DOHH2 (cell line): ENCODE results near the gene VSIG2.
A peak's percentile ranks its signal among the peaks of the same experiment; 100 is the strongest.

Source experiments
- H3F3A ChIP-seq: fragments of 200-600 bp; sonication (generic), shearing (Covaris generic); 2 replicates; pipeline ENCODE4 v1.6.0; 2016; ENCODE audit warnings: antibody characterized with exemption, mild to moderate bottlenecking; ENCODE audit not compliant: control insufficient read depth, insufficient read depth
- H3K27ac ChIP-seq: fragments of 200-600 bp; sonication (generic); 2 replicates; pipeline ENCODE4 v1.5.1; 2014; ENCODE audit warnings: low read depth, mild to moderate bottlenecking, low read length, moderate library complexity
- H3K27me3 ChIP-seq: fragments of 200-600 bp; sonication (generic); 2 replicates; pipeline ENCODE4 v1.6.1; 2014; ENCODE audit warnings: mild to moderate bottlenecking, low read length, mixed read lengths; ENCODE audit not compliant: control insufficient read depth
- H3K36me3 ChIP-seq: fragments of 200-600 bp; sonication (generic); 2 replicates; pipeline ENCODE4 v1.6.1; 2014; ENCODE audit warnings: mild to moderate bottlenecking, low read length, moderate library complexity, mixed read lengths; ENCODE audit not compliant: control insufficient read depth
- H3K4me1 ChIP-seq: fragments of 200-600 bp; sonication (generic); 2 replicates; pipeline ENCODE4 v1.6.1; 2014; ENCODE audit warnings: mild to moderate bottlenecking, low read length, mixed read lengths; ENCODE audit not compliant: control insufficient read depth
- H3K4me2 ChIP-seq: fragments of 200-600 bp; sonication (generic); 2 replicates; pipeline ENCODE4 v1.6.0; 2014; ENCODE audit warnings: mild to moderate bottlenecking, low read length, moderate library complexity
- H3K4me3 ChIP-seq: fragments of 200-600 bp; sonication (generic); 2 replicates; pipeline ENCODE4 v1.5.1; 2014; ENCODE audit warnings: mild to moderate bottlenecking, low read length, mixed read lengths
- H3K79me2 ChIP-seq: fragments of 200-600 bp; sonication (generic); 2 replicates; pipeline ENCODE4 v1.6.1; 2014; ENCODE audit warnings: mild to moderate bottlenecking, low read length, mixed read lengths; ENCODE audit not compliant: control insufficient read depth
- H3K9me2 ChIP-seq: fragments of 200-600 bp; sonication (generic); replicated peaks from 2 replicates; pipeline ENCODE4 v1.6.1; 2014; ENCODE audit warnings: mild to moderate bottlenecking, low read length, mixed read lengths; ENCODE audit not compliant: control insufficient read depth
- H3K9me3 ChIP-seq: fragments of 200-600 bp; sonication (generic); 2 replicates; pipeline ENCODE4 v1.6.1; 2014; ENCODE audit warnings: antibody characterized with exemption, low read length, mixed read lengths; ENCODE audit not compliant: control insufficient read depth, insufficient read depth
- H4K20me1 ChIP-seq: fragments of 200-600 bp; sonication (generic); 2 replicates; pipeline ENCODE4 v1.6.0; 2014; ENCODE audit warnings: low read depth, mild to moderate bottlenecking, antibody characterized with exemption, low read length, moderate library complexity; ENCODE audit not compliant: control insufficient read depth, insufficient read depth
- CTCF ChIP-seq: fragments of 200-600 bp; sonication (generic); IDR thresholded peaks from one replicate; pipeline ENCODE4 v1.5.1; 2014; ENCODE audit warnings: antibody characterized with exemption, mild to moderate bottlenecking, low read depth, low read length; ENCODE audit not compliant: poor library complexity, severe bottlenecking
- EZH2phosphoT487 ChIP-seq: fragments of 200-600 bp; sonication (generic); IDR thresholded peaks from 2 replicates; pipeline ENCODE4 v1.6.1; 2017; ENCODE audit warnings: borderline replicate concordance, mild to moderate bottlenecking, antibody characterized with exemption, low read length, moderate library complexity, mixed read lengths

The VSIG2 gene

DNA sequence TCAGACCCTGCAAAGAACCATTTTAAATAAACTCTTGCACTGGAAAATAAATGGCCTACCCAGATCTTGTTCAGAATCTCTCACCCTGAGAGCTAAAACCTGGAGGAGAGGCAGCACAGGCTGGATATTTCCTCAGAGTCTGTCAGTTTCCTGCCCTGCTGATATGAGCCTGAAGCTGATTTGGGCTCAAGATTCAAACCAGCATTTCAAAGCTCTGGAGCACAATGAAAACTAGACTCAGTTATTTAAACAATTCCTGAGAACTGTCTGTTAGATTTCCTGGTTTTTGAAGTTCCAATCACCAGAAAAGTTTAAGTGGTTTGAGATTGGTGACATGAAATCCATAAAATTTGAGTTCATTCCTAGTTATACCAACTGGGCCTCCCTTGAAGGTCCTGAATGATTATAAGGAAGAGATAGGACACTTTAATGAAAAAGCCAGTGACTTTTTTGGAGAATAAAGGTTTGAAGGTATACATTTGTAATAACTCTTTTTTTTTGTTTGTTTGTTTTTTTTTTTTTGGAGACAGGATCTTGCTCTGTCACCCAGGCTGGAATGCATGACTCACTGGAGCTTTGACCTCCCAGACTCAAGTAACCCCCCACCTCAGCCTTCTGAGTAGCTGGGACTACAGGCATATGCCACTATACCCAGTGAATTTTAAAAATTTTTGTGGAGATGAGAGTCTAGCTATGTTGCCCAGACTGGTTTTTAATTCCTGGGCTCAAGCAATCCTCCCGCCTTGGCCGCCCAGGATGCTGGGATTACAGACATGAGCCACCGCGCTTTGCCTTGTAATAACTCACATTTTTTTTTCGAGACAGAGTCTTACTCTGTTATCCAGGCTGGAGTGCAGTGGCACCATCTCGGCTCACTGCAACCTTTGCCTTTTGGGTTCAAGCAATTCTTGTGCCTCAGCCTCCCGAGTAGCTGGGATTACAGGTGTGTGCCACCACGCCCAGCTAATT is 18.0 kb upstream of the VSIG2 start:
- H3K4me3 ChIP-seq: no peak overlapping the region
- H3K4me1 ChIP-seq: no peaks in the 10 kb centered on the region
- no peaks in the 10 kb centered on the region for H3K9me3 ChIP-seq

DNA sequence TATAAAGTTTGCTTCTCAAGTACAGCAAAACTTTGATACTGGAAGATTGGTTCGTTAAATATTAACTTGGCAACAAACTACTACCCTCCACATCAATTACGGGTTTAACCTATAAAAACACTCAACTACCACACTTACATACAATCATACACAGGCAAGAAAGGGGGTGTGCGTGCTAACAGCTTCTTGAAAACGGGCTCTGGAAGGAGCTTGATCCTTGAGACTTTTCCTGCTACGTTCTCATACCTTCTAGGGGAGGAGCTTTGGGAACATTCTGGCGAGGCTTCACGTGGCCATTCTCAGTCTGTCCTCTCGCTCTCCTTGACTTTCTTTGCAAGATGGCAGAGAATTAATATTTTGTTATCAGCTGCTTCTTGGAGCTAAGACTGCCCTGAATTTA is 16.9 kb upstream of the VSIG2 start:
- Histone ChIP-seq H3K36me3 (peaks cover 35% of the 10 kb centered on the region), H4K20me1 (no peaks in the 10 kb centered on the region), H3K27me3 (no peaks in the 10 kb centered on the region), H3K9me2 (no peaks in the 10 kb centered on the region), H3K4me1 (peaks cover 3% of the 10 kb centered on the region), H3K4me3 (no peak overlapping the region), H3K79me2 (no peaks in the 10 kb centered on the region), H3F3A (0 out of 2 replicates have a peak, but pooled peaks cover 2% of the 10 kb centered on the region), H3K27ac (no peak overlapping the region), H3K4me2 (no peak overlapping the region), H3K9me3 (no peaks in the 10 kb centered on the region)
- no peak for TF ChIP-seq EZH2phosphoT487

More for the DNA sequence above, 18.0 kb upstream of the VSIG2 start:
- H3K9me2 ChIP-seq: no peaks in the 10 kb centered on the region
- no peak overlapping the region for H3K27ac ChIP-seq
- H3K36me3 ChIP-seq: peaks cover 41% of the 10 kb centered on the region
- TF ChIP-seq EZH2phosphoT487: no peak
- no peaks in the 10 kb centered on the region for H4K20me1 ChIP-seq
- H3K4me2 ChIP-seq: no peak overlapping the region
- no peaks in the 10 kb centered on the region for H3K27me3 ChIP-seq
- H3F3A ChIP-seq: 0 out of 2 replicates have a peak, but pooled peaks cover 2% of the 10 kb centered on the region
- no peaks in the 10 kb centered on the region for H3K79me2 ChIP-seq

GRCh38 chr11:124766156-124766555 is 14.1 kb upstream of the VSIG2 start:
- no peak overlapping the region for H3K4me3 ChIP-seq
- H3K9me2 ChIP-seq: no peaks in the 10 kb centered on the region
- peaks cover 20% of the 10 kb centered on the region for H3K4me1 ChIP-seq
- H3K79me2 ChIP-seq: no peaks in the 10 kb centered on the region
- TF ChIP-seq CTCF (no peak), EZH2phosphoT487 (no peak)
- no peaks in the 10 kb centered on the region for H4K20me1 ChIP-seq
- H3K36me3 ChIP-seq: peaks cover 20% of the 10 kb centered on the region
- no peak overlapping the region for H3K27ac ChIP-seq
- no peaks in the 10 kb centered on the region for H3F3A ChIP-seq
- H3K27me3 ChIP-seq: peaks cover 7% of the 10 kb centered on the region
- H3K9me3 ChIP-seq: no peaks in the 10 kb centered on the region
- H3K4me2 ChIP-seq: no peak overlapping the region

- peak overlapping the region; percentile 83 for H3K4me2 ChIP-seq
Measured at GRCh38 chr11:124763156-124763947, 11.3 kb upstream of the VSIG2 start.

More at GRCh38 chr11:124763156-124763947, 11.3 kb upstream of the VSIG2 start:
- Histone ChIP-seq H4K20me1 (no peaks in the 10 kb centered on the region), H3K36me3 (peaks cover 10% of the 10 kb centered on the region), H3F3A (no peaks in the 10 kb centered on the region), H3K4me1 (peaks cover 43% of the 10 kb centered on the region), H3K9me2 (no peaks in the 10 kb centered on the region), H3K79me2 (no peaks in the 10 kb centered on the region), H3K27ac (no peak overlapping the region), H3K4me3 (peak overlapping the region; percentile 77), H3K27me3 (peaks cover 34% of the 10 kb centered on the region), H3K9me3 (no peaks in the 10 kb centered on the region)
- TF ChIP-seq CTCF: peak; percentile 77
- TF ChIP-seq EZH2phosphoT487: no peak
